ENCODE data around the gene POU3F3.

The POU3F3 gene

DNA sequence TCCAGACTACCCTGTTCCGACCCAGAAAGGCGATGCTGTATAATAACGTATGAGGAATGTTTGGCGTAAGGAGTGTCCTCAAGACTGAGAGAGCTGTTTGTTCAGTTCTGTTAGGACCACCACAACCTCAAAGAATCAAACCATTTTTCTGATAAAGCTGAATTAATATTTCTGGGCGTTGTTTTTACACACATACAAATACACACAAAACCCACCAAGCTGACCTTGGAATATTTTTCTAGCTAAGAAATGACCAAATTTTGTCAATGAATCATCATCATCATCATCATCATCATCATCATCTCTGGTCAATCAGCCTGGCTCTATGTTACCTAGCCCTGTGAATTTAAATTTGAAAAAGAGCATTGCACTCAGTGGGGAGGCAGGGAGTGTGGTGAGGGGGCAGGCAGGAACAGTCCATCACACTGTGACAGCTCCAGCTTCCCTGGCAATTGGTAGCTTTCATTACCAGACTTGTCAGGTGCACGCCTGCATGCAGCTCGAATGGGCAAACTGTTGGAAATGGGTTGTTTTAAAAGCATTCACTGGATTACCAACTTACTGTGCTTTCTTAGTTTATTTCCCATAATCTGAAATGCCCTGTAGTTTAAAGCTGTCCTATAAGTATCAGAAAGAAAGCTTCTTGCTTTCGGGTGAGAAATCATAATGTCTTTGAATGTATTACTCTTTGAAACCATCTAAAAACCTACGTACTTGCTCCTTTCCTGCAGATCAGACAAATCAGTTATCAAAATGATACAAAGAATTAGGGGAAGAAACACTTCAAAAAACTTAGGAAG lies 6.9 kb upstream of the POU3F3 start:
- no peak for DNase-seq (ENCODE audit: insufficient read length, low spot score)
- no peak for FAIRE-seq

DNA sequence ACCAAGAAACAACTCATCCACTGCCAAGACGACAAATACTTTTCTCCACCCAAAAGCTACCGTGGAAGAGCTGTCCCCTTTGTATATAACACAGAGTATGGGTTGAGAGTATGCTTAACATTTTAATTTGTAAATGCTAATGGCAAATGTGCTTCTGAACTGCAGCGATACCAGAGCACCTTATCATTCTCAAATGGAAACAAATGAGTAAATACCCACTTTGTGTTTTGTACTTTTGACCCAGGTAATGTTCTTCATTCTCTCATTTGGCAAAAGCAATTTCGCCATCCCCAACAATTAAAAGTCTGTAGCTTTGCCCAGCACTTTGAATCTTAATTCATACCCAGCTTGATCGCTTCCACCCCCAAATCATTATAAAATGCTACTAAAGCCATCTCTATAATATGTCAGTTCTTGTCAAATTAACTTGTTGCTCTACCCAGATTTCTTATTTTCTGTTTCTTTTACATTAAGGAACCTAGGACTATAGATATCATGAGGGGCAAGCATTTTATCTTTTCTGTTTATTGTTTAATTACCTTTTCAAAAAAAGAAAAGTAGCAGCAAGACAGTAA lies 6.2 kb upstream of the POU3F3 start:
- FAIRE-seq, result no peak

DNA sequence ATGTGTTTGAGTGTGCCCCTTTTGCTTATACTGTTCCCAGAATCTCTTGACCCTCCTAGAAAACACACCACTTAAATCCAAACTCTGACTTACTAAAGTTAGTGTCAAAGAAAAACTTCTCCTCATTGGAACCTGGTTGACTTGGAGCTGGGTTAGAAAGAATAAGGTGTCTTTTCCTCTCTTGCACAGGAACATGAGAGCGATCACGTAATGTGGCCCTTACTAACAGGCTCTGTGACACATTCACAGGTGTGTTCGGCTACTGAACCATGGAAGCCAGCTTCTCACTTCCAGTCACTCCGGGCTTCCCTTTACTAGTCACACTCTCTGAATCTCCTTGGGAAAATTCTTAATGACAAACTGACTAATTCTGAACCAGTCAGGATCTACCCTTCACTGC lies 5.4 kb upstream of the POU3F3 start:
- FAIRE-seq (no peak), DNase-seq (ENCODE audit: insufficient read length, low spot score) (no peak)

More for the DNA sequence above, 6.2 kb upstream of the POU3F3 start:
- no peak for DNase-seq (ENCODE audit: insufficient read length, low spot score)

DNA sequence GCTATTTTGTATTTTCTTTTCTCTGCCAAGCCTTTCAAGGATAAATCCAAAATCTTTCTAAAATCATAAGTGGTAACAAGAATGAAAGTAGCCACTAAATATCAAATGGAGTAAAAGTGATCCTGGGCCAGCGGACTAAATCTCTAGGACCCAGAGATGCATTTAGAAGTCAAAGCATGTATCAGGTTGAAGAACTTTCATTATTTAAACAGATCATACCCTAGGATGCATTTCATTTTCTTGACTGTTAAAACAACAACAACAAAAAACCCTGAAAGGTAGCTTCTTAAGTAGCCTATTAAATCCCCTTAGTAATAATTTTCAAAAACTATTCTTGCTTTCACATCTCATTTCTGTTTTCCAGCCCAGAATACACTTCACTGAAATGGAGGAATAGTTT lies 4.8 kb upstream of the POU3F3 start:
- DNase-seq (ENCODE audit: insufficient read length, low spot score) (no peak), FAIRE-seq (peak; percentile 82)

DNA sequence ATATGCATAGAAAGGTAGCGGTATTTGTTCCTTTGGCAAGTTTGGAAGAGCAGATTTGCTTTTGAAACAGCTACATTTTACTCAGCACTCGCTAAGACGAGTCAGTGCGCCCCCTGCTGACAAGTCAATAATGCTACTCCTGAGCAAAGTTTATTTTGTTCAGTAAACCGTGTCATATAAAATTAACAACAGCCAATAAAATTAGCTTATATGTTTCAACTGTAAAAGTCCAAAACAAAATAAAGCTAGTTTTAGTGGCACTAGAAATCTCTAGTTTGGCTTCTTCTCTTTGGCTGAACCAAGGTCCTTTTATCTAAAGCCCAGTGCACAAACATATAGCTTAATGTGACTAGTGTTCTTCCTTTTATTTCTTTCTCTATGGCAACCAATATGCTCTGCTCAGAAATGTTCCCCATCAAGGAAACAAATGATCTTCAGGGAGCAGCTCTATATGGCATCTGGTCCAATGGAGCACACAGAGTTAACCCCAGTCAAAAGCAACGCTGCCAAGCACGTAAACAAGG lies 4.2 kb upstream of the POU3F3 start:
- DNase-seq (ENCODE audit: insufficient read length, low spot score) (no peak), FAIRE-seq (no peak)

DNA sequence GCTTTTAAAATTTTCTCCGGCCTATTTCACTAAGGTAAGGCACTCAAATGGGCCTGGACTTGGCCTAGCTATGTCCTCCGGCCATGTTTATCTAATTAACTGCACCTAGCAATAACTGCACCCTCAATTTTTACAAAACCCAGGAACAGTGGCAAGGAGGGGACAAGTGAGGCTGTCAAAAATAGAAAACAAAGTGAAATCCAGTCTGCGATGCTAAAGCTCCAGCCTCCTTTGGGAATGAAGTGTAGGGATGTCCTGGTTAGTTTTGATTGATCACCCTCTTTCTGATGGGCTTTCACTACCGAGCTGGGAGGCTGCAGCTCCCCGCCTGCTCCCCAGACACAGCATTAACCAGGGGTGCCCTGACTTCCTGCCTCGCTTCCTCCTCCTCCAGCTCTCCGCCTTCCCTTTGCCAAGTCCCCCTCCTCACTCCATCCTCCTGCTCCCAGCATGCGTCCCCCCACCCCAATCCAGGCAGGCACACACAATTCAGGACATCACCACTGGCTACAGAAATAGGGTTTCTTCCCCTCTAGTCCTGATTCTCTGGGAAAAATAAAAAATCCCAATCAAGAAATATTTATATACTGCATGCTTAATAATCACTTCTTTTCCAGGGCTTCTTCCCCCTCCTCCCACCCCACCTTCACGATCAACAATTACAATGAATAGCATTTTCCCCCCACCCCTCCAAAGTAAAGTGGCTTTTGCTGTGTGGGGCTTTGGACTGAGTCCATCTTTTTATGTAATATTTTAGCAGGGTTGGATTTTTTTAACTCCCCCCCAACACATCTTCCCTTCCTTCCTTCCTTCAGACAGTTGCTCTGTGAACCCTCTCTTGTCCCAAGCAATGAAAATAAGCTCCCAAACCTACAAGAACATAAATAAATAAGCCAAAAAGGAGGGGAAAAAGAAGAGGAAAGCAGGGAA lies 3.3 kb upstream of the POU3F3 start:
- FAIRE-seq (no peak), DNase-seq (ENCODE audit: insufficient read length, low spot score) (no peak)

DNA sequence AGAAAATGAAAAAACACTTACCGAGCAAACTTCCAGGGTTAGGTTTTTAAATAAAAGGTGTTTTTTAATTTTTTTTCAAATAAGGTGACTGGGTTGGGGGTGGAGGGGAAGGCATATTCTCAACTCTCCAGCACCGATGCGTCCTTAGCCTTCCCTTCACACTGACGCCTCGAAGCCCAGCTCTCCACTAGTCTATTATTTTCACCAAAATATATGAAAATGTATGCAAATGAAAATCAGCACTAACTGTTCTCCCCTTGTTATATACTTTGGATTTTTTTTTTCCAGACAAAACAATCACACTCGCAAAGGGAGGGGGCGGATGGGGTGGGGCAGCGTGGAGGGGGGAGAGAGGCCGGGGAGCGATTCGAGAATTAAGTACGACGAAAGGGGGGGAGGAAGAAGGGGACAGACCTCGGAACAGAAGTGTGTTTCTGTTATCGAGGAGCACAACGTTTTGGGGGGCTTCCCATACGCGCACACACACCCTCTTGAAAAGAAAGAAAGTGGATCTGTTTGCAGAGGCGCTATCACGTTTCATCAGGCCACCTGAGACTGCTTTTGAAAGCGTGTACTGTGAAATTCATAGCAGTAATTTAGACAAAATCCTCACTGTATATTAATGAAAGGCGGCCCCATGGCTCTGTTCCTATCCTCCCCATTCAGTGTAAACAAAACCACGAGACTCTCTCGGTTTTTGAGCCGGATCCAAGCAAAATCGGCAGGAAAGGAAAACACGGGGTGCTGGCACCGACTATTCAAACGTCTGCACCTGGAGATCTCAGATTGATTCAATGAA lies 2.4 kb upstream of the POU3F3 start:
- FAIRE-seq (no peak), DNase-seq (ENCODE audit: insufficient read length, low spot score) (no peak)

DNA sequence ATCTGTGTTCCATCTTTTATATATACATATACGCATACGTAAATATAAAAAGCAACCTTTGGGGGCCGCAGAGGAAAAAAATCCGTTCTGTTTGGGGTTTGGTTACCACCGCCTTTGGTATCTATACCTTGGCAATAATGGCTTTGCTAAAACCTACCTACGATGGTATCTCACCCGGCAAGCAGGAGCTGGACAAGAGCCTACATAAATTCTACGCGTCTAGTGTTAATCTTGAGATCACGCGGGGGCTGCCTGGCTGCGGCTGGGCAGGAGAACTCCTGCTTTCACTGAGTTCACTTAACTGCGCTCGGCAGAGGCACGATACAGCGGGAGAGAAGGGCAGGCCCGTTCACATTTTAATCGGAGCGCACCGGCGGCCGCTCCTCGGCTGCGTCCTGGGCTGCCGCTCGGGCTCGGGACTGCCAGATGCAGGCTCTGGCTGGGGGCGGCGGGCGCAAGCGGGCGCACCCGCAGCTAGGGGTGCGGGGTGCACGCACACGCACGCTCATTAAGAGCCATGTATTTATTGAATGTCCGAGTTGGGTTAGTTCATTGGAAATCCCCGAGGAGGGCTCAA lies 1.7 kb upstream of the POU3F3 start:
- DNase-seq (ENCODE audit: insufficient read length, low spot score) (no peak), FAIRE-seq (peak; percentile 37)

DNA sequence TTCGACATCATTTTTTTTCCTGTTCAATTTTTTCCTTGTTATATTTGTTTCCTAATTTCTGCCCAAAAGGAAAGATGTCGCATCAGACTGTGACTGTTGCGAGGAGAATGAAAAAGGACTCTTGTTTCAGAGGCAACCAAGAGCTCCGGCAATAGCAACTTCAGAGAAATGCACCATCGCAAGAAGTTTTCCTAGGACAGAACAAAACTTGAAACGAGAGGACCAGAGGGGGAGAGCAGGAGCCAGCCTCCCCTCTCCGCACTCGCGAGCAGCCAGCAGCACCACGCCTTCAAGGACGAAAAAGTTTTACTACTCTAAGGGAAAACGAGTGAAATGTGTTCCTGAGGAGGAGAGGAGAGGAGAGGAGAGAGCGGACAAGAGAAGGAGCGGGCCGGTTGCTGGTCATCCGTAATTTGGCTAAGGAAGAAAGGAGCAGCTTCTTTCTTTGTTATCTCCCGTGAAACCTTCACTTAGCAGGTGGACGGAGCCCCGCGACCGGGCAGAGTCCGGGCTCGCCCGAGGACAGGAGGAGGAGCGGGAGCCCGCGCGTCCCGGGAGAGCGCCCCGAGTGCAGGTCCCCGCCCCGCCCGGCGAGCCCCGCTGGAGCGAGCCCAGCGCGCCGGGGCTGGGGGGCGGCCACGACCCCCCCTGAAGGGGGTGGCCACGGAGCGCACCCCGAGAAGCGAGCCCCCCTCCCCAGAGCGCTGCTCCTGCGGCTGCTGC lies 744 bp downstream of the POU3F3 start:
- FAIRE-seq, result no peak

DNA sequence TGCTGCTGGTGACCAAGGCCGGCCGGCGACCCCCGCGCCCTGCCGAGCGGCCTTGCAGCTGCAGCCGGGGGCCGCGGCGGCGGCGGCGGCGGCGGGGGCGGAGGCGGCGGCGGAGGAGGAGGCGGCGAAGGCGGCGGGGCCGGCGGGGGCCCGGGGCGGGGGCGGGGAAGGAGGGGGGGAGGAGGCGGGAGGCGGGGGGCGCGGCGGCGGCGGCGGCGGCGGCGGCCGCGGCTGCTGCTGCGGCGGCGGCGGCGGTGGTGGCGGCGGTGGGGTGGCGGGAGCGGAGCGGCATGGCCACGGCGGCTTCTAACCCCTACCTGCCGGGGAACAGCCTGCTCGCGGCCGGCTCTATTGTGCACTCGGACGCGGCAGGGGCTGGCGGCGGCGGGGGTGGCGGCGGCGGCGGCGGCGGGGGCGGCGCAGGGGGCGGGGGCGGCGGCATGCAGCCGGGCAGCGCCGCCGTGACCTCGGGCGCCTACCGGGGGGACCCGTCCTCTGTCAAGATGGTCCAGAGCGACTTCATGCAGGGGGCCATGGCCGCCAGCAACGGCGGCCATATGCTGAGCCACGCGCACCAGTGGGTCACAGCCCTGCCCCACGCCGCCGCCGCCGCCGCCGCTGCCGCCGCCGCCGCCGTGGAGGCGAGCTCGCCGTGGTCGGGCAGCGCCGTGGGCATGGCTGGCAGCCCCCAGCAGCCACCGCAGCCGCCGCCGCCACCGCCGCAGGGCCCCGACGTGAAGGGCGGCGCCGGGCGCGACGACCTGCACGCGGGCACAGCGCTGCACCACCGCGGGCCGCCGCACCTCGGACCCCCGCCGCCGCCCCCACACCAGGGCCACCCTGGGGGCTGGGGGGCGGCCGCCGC lies 1.5 kb downstream of the POU3F3 start:
- FAIRE-seq (no peak), DNase-seq (ENCODE audit: insufficient read length, low spot score) (no peak)

More for the DNA sequence above, 744 bp downstream of the POU3F3 start:
- no peak for DNase-seq (ENCODE audit: insufficient read length, low spot score)

DNA sequence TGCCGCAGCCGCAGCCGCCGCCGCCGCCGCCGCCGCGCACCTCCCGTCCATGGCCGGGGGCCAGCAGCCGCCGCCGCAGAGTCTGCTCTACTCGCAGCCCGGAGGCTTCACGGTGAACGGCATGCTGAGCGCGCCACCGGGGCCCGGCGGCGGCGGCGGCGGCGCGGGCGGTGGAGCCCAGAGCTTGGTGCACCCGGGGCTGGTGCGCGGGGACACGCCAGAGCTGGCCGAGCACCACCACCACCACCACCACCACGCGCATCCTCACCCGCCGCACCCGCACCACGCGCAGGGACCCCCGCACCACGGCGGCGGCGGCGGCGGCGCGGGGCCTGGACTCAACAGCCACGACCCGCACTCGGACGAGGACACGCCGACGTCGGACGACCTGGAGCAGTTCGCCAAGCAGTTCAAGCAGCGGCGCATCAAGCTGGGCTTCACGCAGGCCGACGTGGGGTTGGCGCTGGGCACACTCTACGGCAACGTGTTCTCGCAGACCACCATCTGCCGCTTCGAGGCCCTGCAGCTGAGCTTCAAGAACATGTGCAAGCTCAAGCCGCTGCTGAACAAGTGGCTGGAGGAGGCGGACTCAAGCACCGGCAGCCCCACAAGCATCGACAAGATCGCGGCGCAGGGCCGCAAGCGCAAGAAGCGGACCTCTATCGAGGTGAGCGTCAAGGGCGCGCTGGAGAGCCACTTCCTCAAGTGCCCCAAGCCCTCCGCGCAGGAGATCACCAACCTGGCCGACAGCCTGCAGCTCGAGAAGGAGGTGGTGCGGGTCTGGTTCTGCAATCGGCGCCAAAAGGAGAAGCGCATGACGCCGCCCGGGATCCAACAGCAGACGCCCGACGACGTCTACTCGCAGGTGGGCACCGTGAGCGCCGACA lies 2.4 kb downstream of the POU3F3 start:
- no peak for DNase-seq (ENCODE audit: insufficient read length, low spot score)
- FAIRE-seq, result no peak

DNA sequence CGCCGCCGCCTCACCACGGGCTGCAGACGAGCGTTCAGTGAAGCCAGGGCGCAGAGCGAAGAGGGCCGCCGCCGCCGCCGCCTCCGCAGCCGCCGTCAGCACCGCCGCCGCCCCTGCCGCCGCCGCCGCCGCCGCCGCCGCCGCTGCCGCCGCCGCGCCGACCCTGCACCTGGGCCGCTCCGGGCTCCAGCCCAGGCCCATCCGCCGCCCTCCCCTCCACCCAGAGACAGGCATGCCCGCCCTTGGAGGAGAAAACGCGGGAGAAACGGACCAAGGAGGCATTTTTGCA lies 3.0 kb downstream of the POU3F3 start:
- no peak for DNase-seq (ENCODE audit: insufficient read length, low spot score)
- no peak for FAIRE-seq

DNA sequence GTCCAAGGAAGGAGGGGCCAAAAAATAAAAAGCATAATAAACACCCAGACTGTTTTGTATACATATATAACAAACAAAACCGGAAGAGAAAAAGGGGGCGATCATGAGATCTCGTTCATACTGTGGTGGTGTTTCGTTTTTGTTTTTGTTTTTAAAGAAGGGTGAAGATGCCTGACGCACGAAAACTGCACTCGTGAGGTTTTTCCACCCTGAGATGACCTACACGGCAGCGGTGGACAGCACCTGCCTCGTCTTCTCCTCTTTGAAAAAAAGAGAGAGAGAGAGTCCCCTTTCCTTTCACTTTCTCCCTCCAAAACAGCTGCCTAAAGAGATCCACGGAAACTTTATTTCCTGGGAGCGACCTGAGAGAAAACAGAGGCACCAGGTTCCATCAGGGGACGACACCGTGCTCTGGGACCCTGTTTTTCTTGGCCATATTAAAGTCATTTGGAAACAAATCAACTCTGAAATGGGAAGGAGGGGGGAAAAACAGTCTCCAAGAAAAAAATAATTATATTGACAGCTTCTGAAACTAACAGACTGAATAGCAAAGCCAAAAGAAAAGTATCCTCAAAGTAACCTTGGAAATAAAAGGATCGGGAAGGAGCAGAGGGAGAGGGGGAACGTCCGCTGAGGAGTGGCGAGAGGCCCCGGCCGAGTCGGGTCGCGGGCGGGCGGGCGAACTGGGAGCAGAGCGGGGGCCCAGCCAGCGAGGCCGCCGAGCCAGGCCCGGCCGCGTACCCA lies 3.5 kb downstream of the POU3F3 start:
- no peak for DNase-seq (ENCODE audit: insufficient read length, low spot score)
- FAIRE-seq, result no peak

DNA sequence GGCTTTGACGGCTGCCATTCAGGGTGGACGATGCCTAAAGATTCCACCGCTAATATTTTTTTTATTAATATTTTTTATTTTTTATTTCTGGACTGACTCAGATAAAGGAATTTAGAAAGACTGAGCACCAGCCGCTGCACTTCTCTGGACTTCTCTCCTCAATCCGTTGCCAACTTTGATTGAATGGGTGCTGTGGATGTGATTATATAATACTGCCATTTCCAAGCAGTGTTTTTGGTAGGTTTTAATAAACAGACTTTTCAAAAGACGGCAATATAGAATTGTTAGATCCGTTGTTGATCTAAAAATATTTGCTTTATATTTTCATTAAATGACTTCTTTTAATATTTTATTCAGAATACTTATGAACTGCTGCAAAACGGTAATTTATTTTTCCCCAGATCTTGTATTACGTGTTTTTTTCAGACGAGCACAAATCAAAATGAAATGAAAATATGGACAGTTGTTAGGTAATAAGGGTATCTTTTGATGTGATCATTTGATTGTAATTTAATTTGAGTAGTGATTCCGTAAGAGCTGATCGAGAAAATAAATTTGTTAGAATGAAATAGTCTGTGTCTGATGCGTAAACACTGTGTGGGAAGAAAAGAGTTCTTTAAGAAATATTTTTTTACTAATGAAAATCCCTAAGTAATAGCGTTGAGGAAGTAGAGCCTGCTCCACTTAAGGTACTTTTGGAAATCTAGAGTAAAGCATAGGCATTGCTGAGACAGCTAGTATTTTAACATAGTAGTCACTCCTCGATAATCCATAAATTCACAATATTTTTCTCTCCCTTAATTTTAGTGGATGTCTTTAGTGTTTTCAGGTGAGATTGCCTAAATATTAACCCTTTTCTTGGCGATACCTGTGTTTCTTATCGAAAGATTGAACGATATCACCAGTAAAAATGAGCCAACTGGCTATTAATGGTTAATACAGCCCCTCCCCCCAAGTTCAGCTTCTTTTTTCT lies 4.4 kb downstream of the POU3F3 start:
- FAIRE-seq, result no peak
- DNase-seq (ENCODE audit: insufficient read length, low spot score), result no peak

DNA sequence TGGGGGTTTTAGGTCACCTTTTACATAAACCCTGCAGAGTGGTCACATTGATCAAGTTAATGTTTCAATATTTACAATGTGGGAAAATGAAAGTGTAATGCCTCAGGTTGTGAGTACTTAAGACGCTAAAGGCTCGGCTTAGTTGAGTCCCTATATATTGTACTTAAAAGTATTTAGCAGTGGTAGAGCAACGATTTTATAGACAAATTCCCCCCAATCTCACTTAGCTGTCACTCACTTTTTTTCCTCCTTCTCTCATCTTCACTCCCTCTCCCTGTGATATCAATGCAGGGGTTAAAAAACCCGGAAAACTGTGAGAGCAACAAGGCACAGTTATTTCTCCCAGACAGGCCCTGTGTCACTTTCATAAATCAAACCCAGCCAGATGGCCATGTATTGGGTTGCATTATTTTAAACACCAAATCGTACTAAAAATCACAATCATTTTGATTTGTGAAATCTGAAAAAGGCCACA lies 5.4 kb downstream of the POU3F3 start:
- FAIRE-seq (no peak), DNase-seq (ENCODE audit: insufficient read length, low spot score) (no peak)

Data from GM19239 (cell line).